ENCODE measurements around the gene P4HA2. TPM values are rescaled to one million over a fixed set of nuclear protein-coding genes. Genes with fewer than 3 reads are reported as not detected.

P4HA2 gene
- total RNA-seq, 2 donors from 2014 or later, result 5.5 to 20.1 TPM

DNA sequence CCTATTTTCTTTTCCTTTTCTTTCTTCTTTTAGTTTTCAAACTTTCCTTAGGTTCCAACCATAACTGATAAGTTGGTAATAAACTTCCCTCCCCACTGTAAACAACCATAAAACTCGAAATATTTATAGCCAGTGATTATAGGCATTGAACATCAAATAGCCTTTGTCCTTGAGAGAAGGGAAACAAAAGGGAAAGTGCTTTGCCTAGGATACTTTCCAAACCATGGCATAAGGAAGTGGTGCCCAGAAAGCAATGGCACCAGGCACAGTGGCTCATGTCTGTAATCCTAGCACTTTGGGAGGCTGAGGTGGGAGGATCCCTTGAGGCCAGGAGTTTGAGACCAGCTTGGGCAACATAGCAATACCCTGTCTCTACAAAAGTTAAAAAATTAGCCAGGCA lies 17.9 kb upstream of the P4HA2 start:
- DNase-seq (ENCODE audit: low spot score), result no peak
- no peak for ATAC-seq
- Mint-ChIP-seq H3K4me3 (no peak overlapping the region), H3K27ac (no peak overlapping the region), H3K4me1 (ENCODE audit: low read depth in 2 of 2) (no peaks in the 10 kb centered on the region), H3K36me3 (peaks cover 28% of the 10 kb centered on the region), H3K9me3 (peaks cover 11% of the 10 kb centered on the region), H3K27me3 (peaks cover 16 to 35% of the 10 kb centered on the region in 2 donors)

DNA sequence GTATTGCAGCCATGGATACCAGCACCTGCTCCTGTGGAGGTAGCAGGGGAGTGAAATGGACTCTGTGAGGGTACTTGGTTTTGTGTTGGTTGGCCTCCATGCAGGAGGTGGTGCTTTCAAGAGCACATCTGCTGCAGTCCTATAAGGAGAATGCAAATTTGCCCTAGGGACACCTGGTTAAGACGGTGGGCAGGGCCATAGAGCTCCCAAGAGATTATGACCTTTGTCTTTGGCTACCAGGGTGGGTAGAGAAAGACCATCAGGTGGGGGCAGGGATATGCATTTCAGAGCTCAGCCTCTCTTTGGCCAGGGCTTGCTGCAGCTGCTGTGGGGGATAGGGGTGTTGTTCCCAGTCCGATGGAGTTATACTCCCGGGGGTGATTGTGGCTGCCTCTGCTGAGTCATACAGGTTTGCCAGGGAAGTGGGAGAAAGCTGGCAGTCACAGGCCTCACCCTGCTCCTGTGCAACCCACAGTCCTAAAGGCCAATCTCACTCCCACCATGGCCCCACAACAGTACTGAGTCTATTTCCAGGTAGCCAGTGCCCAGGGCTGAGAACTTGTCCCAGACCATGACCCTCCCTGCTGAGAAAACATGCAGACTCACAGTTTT lies 15.8 kb upstream of the P4HA2 start:
- peak; percentile 18 for DNase-seq (ENCODE audit: low spot score)
- Mint-ChIP-seq H3K9me3 (peaks cover 11% of the 10 kb centered on the region), H3K27me3 (peaks cover 13 to 29% of the 10 kb centered on the region in 2 donors), H3K27ac (no peak overlapping the region), H3K36me3 (peaks cover 28% of the 10 kb centered on the region), H3K4me3 (no peak overlapping the region), H3K4me1 (ENCODE audit: low read depth in 2 of 2) (no peaks in the 10 kb centered on the region)
- no peak for ATAC-seq

GRCh38 chr5:132239776-132240175 lies 12.1 kb upstream of the P4HA2 start:
- peaks cover 7% of the 10 kb centered on the region for H3K36me3 Mint-ChIP-seq
- no peaks in the 10 kb centered on the region for H3K4me1 Mint-ChIP-seq (ENCODE audit: low read depth in 2 of 2)
- no peak overlapping the region for H3K4me3 Mint-ChIP-seq
- peaks cover 7 to 9% of the 10 kb centered on the region in 2 donors for H3K27me3 Mint-ChIP-seq
- ATAC-seq (no peak), DNase-seq (ENCODE audit: low spot score) (peak; percentile 42)
- H3K27ac Mint-ChIP-seq, result peak overlapping the region in 1 of 2 donors; percentile 0
- H3K9me3 Mint-ChIP-seq, result peaks cover 4% of the 10 kb centered on the region

DNA sequence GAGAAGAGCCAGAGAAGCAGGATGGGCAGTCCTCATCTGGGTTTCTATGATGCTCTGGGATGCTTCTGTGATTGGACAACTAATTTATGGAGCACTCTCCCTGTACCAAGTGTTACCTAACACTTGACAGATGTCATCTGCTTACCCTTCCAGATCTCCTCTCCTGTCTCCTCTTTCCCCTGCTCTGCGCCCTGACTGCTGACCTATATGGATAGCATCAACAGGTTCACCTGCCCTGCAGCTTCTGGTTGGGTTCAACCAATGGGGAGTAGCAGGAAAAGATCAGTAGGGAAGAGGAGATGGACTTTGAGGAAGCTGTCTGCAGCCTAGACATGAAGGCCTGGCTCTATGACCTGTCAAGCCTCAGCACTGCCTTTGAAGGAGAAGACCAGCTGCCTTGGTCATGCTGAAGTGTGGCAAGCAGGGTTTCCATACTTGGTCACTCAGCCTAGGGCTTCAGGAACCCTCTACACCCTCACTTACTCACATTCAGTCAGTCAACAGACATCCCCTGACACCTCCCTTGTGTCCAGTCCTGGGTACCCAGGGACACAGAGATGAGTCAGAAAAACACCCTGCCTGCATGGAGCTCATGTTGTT lies 11.3 kb upstream of the P4HA2 start:
- peak; percentile 22 for DNase-seq (ENCODE audit: low spot score)
- peak overlapping the region in 1 of 2 donors; percentile 0 for H3K27ac Mint-ChIP-seq
- H3K9me3 Mint-ChIP-seq, result peaks cover under 1% of the 10 kb centered on the region
- H3K27me3 Mint-ChIP-seq, result peaks cover 1 to 6% of the 10 kb centered on the region in 2 donors
- ATAC-seq, result no peak
- no peak overlapping the region for H3K4me3 Mint-ChIP-seq
- no peaks in the 10 kb centered on the region for H3K4me1 Mint-ChIP-seq (ENCODE audit: low read depth in 2 of 2)
- peaks cover 2% of the 10 kb centered on the region for H3K36me3 Mint-ChIP-seq

- Mint-ChIP-seq H3K9me3 (no peaks in the 10 kb centered on the region), H3K27ac (no peak overlapping the region), H3K4me3 (no peak overlapping the region), H3K36me3 (no peaks in the 10 kb centered on the region), H3K4me1 (ENCODE audit: low read depth in 2 of 2) (no peaks in the 10 kb centered on the region), H3K27me3 (peaks cover 0 to 3% of the 10 kb centered on the region in 2 donors)
- DNase-seq (ENCODE audit: low spot score), result peak; percentile 72
- ATAC-seq, result peak; percentile 51 to 77
These were observed 10.6 kb upstream of the P4HA2 start for GRCh38 chr5:132238169-132238744.

- Mint-ChIP-seq H3K27ac (no peak overlapping the region), H3K4me1 (ENCODE audit: low read depth in 2 of 2) (no peaks in the 10 kb centered on the region), H3K9me3 (no peaks in the 10 kb centered on the region), H3K36me3 (no peaks in the 10 kb centered on the region), H3K27me3 (peaks cover 0 to 2% of the 10 kb centered on the region in 2 donors), H3K4me3 (no peak overlapping the region)
- no peak for ATAC-seq
- peak; percentile 3 for DNase-seq (ENCODE audit: low spot score)
These were observed 10.0 kb upstream of the P4HA2 start for GRCh38 chr5:132237670-132238069.

- no peaks in the 10 kb centered on the region for H3K9me3 Mint-ChIP-seq
- no peaks in the 10 kb centered on the region for H3K36me3 Mint-ChIP-seq
- no peak overlapping the region for H3K27ac Mint-ChIP-seq
- H3K27me3 Mint-ChIP-seq, result peaks cover 0 to 4% of the 10 kb centered on the region in 2 donors
- DNase-seq (ENCODE audit: low spot score) (no peak), ATAC-seq (no peak)
- H3K4me3 Mint-ChIP-seq, result no peak overlapping the region
- H3K4me1 Mint-ChIP-seq (ENCODE audit: low read depth in 2 of 2), result no peaks in the 10 kb centered on the region
These were observed 9.5 kb upstream of the P4HA2 start for GRCh38 chr5:132237141-132237540.

GRCh38 chr5:132235340-132235739 lies 7.7 kb upstream of the P4HA2 start:
- peaks cover 0 to 7% of the 10 kb centered on the region in 2 donors for H3K4me1 Mint-ChIP-seq (ENCODE audit: low read depth in 2 of 2)
- no peaks in the 10 kb centered on the region for H3K9me3 Mint-ChIP-seq
- no peaks in the 10 kb centered on the region for H3K36me3 Mint-ChIP-seq
- peaks cover 0 to 7% of the 10 kb centered on the region in 2 donors for H3K27me3 Mint-ChIP-seq
- ATAC-seq (no peak), DNase-seq (ENCODE audit: low spot score) (no peak)
- no peak overlapping the region for H3K4me3 Mint-ChIP-seq
- no peak overlapping the region for H3K27ac Mint-ChIP-seq

GRCh38 chr5:132234684-132235062 lies 7.0 kb upstream of the P4HA2 start:
- peaks cover 4 to 10% of the 10 kb centered on the region in 2 donors for H3K4me1 Mint-ChIP-seq (ENCODE audit: low read depth in 2 of 2)
- no peak overlapping the region for H3K4me3 Mint-ChIP-seq
- no peaks in the 10 kb centered on the region for H3K9me3 Mint-ChIP-seq
- H3K27me3 Mint-ChIP-seq, result peaks cover 5 to 10% of the 10 kb centered on the region in 2 donors
- no peaks in the 10 kb centered on the region for H3K36me3 Mint-ChIP-seq
- peak; percentile 28 for DNase-seq (ENCODE audit: low spot score)
- no peak for ATAC-seq
- H3K27ac Mint-ChIP-seq, result no peak overlapping the region

GRCh38 chr5:132233811-132234683 lies 6.4 kb upstream of the P4HA2 start:
- Mint-ChIP-seq H3K27me3 (peaks cover 11 to 16% of the 10 kb centered on the region in 2 donors), H3K9me3 (no peaks in the 10 kb centered on the region), H3K27ac (no peak overlapping the region), H3K36me3 (no peaks in the 10 kb centered on the region), H3K4me3 (no peak overlapping the region), H3K4me1 (ENCODE audit: low read depth in 2 of 2) (peaks cover 7 to 16% of the 10 kb centered on the region in 2 donors)
- DNase-seq (ENCODE audit: low spot score) (peak; percentile 41), ATAC-seq (no peak)

DNA sequence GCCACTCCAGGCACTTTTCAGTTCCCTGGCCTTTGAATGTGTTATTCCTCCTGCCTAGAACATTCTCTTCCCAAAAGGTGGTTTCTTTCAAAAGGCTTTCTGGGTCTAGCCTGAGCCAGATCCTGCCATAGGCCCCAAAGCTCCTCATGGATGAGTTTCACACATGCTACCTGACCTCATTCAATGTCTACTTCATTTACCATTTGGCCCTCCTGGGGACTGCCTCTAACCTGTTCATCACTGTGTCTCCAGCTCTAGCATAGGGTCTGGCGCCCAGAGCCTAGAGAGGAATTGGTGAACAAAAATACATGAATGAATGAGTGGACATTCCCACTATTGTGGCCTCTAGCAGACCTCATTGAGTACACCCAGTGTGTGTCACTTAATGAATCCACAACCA lies 5.4 kb upstream of the P4HA2 start:
- H3K4me3 Mint-ChIP-seq, result no peak overlapping the region
- H3K27me3 Mint-ChIP-seq, result peaks cover 15 to 18% of the 10 kb centered on the region in 2 donors
- peaks cover 7 to 19% of the 10 kb centered on the region in 2 donors for H3K4me1 Mint-ChIP-seq (ENCODE audit: low read depth in 2 of 2)
- ATAC-seq, result peak in 1 of 2 donors; percentile 2
- no peaks in the 10 kb centered on the region for H3K36me3 Mint-ChIP-seq
- no peak overlapping the region for H3K27ac Mint-ChIP-seq
- DNase-seq (ENCODE audit: low spot score), result peak; percentile 28
- H3K9me3 Mint-ChIP-seq, result no peaks in the 10 kb centered on the region

DNA sequence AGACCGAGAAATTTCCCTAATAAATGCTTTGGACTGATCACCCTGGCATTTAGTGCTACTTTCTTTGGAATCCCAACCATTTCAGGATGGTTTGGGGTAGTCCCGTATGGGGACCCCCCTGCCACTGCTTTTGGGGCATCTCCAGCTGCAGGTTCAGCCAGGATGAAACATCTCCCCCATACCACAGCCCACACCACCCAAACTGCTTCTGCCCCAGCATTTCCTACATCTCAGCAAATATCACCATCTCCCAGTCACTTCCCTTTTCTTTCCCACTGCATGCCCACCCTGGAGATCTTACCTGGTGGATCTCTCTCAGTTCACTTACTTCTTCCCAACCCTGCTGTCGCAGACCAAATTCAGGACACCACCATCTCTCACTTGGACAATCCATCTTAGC lies 4.8 kb upstream of the P4HA2 start:
- no peak for ATAC-seq
- peaks cover 7 to 19% of the 10 kb centered on the region in 2 donors for H3K4me1 Mint-ChIP-seq (ENCODE audit: low read depth in 2 of 2)
- DNase-seq (ENCODE audit: low spot score), result peak; percentile 3
- H3K27ac Mint-ChIP-seq, result no peak overlapping the region
- H3K9me3 Mint-ChIP-seq, result no peaks in the 10 kb centered on the region
- peaks cover 15 to 18% of the 10 kb centered on the region in 2 donors for H3K27me3 Mint-ChIP-seq
- no peaks in the 10 kb centered on the region for H3K36me3 Mint-ChIP-seq
- H3K4me3 Mint-ChIP-seq, result no peak overlapping the region

DNA sequence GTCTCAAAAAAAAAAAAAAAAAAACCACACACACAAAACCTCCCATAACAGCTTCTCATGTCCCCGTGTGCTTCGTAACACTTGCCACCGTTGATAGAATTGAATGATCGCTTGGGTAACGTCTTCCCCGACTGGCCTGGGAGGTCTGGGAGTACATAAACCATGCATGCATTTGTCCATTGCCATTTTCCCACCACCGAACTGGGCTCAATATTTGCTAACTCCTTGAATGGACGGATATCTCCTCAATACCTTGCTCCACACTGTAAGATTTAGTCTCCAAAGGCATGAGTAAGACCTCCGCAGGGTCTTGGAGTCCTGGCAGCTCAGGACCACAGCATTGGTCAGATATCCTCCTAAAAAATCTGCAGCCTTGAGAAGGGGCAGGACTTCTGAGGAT lies 3.2 kb upstream of the P4HA2 start:
- no peak overlapping the region for H3K27ac Mint-ChIP-seq
- H3K4me3 Mint-ChIP-seq, result no peak overlapping the region
- no peaks in the 10 kb centered on the region for H3K36me3 Mint-ChIP-seq
- H3K9me3 Mint-ChIP-seq, result no peaks in the 10 kb centered on the region
- H3K27me3 Mint-ChIP-seq, result peaks cover 20 to 22% of the 10 kb centered on the region in 2 donors
- peaks cover 7 to 23% of the 10 kb centered on the region in 2 donors for H3K4me1 Mint-ChIP-seq (ENCODE audit: low read depth in 2 of 2)
- peak; percentile 44 for DNase-seq (ENCODE audit: low spot score)
- ATAC-seq, result no peak
